ENCODE data around the gene ZNF3. TPM values are rescaled to one million over a fixed set of nuclear protein-coding genes. Genes with fewer than 3 reads are reported as not detected.
"Not testable (repeated sequence)": the region's sequence is repeated elsewhere in the genome, so short reads cannot be mapped to it uniquely, and the experiment has no call there.

Gene ZNF3
- total RNA-seq (10 to 100 TPM; 11.7 to 21.2 (median 15.2) TPM), polyA plus RNA-seq (10 to 100 TPM; 11.2 to 11.5 TPM)
- long read RNA-seq, donor 1, transcript ZNF3-202 (6 exons, 2,799 nt) = major isoform, 8 of 19 reads
- long read RNA-seq, donor 1, partial matches to known transcripts = 1 of 19 reads
- long read RNA-seq, donor 1, other reads (novel, unspliced or antisense) = 6 of 19 reads
- long read RNA-seq, donor 2, transcript ZNF3-207 (5 exons, 2,718 nt) = minor isoform, 14 of 101 reads
- long read RNA-seq, donor 2, transcript ZNF3-202 (6 exons, 2,799 nt) = major isoform, 45 of 101 reads
- long read RNA-seq, donor 2, transcript ZNF3-204 (4 exons, 595 nt) = minor isoform, 5 of 101 reads
- long read RNA-seq, donor 2, partial matches to known transcripts = 4 of 101 reads
- long read RNA-seq, donor 2, other reads (novel, unspliced or antisense) = 30 of 101 reads
- long read RNA-seq, donor 3, transcript ZNF3-202 (6 exons, 2,799 nt) = major isoform, 7 of 14 reads
- long read RNA-seq, donor 3, partial matches to known transcripts = 0 of 14 reads
- long read RNA-seq, donor 3, other reads (novel, unspliced or antisense) = 5 of 14 reads

- peak; percentile 98 to 99 (median 99) for DNase-seq
- 0 to 1% (median 1%) methylated on average over 35 to 55 of the region's 55 CpGs for WGBS, 4 donors
- intact Hi-C loops (cut with DNase I) = loop anchor here in 7 of 10 donors (1.0 to 10.0 kb wide), 11 partner anchors 19 to 167 kb away; partner anchors contain the start of genes TRIM4 (in 5 of the 7), AP4M1 (in 1 of the 7), AZGP1 (in 1 of the 7) and MCM7 (in 1 of the 7)
Observed at GRCh38 chr7:100081535-100082102, at the start of gene ZNF3. ZNF3 (minus strand) TSS chr7:100081723; CDS start chr7:100077357, 4,366 bp downstream.

DNA sequence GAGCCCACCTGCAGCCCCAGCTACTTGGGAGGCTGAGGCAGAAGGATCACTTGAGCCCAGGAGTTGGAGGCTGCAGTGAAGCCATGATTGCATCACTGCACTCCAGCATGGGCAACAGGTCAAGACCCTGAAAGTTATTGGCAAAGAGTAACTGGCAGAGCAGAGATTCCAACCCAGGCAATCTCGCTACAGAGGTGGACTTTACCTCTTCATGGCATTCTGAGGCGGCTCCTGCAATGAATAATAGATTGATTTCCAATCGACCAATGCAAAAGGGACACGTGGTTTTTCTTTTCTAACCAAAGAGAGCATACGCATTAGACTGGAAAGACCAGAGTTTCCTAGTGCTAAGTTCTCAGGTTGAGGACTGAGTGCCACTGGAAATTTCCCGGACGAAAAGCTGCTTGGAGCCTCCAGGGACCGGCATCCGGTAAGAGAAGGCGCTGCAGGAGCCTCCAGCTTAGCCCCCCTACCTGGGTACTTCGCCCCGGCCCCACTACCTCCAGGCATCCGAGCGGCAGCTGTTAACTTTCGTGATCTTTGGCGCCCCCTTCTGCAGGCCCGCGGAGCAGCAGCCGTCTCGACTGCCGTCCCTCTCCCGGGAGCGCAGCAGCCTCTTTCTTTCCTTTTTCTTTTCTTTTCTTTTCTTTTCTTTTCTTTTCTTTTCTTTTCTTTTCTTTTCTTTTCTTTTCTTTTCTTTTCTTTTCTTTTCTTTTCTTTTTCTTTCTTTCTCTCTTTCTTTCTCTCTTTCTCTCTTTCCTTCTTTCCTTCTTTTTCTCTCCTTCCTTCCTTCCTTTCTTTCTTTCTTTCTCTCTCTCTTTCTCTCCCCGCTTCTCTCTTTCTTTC, 49.3 kb upstream of the ZNF3 start:
- H3K4me3 ChIP-seq = peak overlapping the region in 3 of 12 donors; percentile 12 to 30 (median 18)
- no peaks in the 10 kb centered on the region for H3K9me3 ChIP-seq
- no peaks in the 10 kb centered on the region for H3K36me3 ChIP-seq
- WGBS, 4 donors = 12 to 15% (median 14%) methylated on average over 24 of the region's 24 CpGs
- TF ChIP-seq POLR2A (IDR thresholded peaks at IDR 0.05) (no peak), CTCF (IDR thresholded peaks at IDR 0.05) (peak; percentile 75 to 96 (median 86))
- intact Hi-C loops (cut with DNase I) = loop anchor here in 6 of 10 donors (5.0 to 10.0 kb wide), 6 partner anchors 81 to 224 kb away; partner anchors contain the start of genes PVRIG (in 5 of the 6) and PILRB (in 1 of the 6)
- no peak for ATAC-seq
- H3K4me1 ChIP-seq = peaks cover 0 to 25% (median 15%) of the 10 kb centered on the region in 12 donors
- H3K27me3 ChIP-seq = no peaks in the 10 kb centered on the region
- no peak overlapping the region for H3K27ac ChIP-seq
- DNase-seq = peak; percentile 71 to 92 (median 76)

More at GRCh38 chr7:100081535-100082102, at the start of gene ZNF3:
- H3K4me3 ChIP-seq = peak within 1 kb of the TSS; percentile 75 to 100 (median 88)
- peak within 1 kb of the TSS; percentile 77 to 95 (median 86) for H3K27ac ChIP-seq
- H3K27me3 ChIP-seq = no peaks in the 10 kb centered on the region
- ATAC-seq = peak; percentile 95 to 98 (median 96)
- peaks cover 0 to 48% (median 28%) of the 10 kb centered on the region in 12 donors for H3K4me1 ChIP-seq
- no peaks in the 10 kb centered on the region for H3K9me3 ChIP-seq
- H3K36me3 ChIP-seq = peaks cover 0 to 34% (median 24%) of the 10 kb centered on the region in 9 donors
- peak; percentile 91 to 99 (median 96) for TF ChIP-seq CTCF (IDR thresholded peaks at IDR 0.05)
- TF ChIP-seq POLR2A (IDR thresholded peaks at IDR 0.05) = peak; percentile 5 to 64

DNA sequence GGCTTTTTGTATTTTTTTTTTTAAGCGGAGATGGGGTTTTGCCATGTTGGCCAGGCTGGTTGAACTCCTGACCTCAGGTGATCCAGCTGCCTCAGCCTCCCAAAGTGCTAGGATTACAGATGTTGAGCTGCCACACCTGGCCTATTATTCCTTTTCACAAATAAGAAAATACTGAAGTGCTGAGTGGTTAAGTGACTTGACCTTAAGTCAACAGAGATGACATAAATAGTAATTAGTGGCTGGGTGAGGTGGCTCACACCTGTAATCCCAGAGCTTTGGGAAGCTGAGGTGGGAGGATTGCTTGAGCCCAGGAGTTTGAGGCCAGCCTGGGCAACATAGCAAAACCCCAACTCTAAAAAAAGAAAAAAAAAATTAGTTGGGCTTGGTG, 48.7 kb upstream of the ZNF3 start:
- intact Hi-C loops (cut with DNase I) = loop anchor here in 6 of 10 donors (5.0 to 10.0 kb wide), 6 partner anchors 82 to 225 kb away; partner anchors contain the start of genes PVRIG (in 5 of the 6) and PILRB (in 1 of the 6)

DNA sequence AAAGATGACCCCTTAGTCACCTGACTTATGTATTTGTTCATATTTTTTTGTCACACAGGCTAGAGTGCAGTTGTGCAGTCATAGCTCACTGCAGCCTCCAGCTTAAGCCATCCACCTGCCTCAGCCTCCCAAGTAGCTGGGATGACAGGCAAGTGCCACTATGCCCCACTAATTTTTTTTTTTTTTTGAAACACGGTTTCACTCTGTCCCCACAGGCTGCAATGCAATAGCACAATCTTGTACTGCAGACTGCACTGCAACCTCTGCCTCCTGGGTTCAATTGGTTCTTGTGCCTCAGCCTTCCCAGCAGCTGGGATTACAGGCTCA, 47.1 kb upstream of the ZNF3 start:
- no peak for TF ChIP-seq POLR2A (IDR thresholded peaks at IDR 0.05)
- TF ChIP-seq CTCF (IDR thresholded peaks at IDR 0.05) = no peak
- WGBS, 4 donors = 70 to 93% (median 82%) methylated on average over 1 of the region's 1 CpG
- Histone ChIP-seq H3K27ac (peak overlapping the region in 1 of 12 donors; percentile 98), H3K27me3 (no peaks in the 10 kb centered on the region), H3K9me3 (no peaks in the 10 kb centered on the region), H3K4me1 (peaks cover 0 to 41% (median 18%) of the 10 kb centered on the region in 12 donors), H3K4me3 (peak overlapping the region in 1 of 12 donors; percentile 99), H3K36me3 (no peaks in the 10 kb centered on the region)
- DNase-seq = peak in 1 of 5 donors; percentile 6
- ATAC-seq = no peak
- intact Hi-C loops (cut with DNase I) = loop anchor here in 8 of 10 donors (5.0 kb wide), 5 partner anchors 36 to 216 kb away; partner anchors contain the start of genes AZGP1 (in 1 of the 8) and COPS6 (in 1 of the 8)

More for the DNA sequence above, 48.7 kb upstream of the ZNF3 start:
- not testable (repeated sequence) for DNase-seq, ATAC-seq, H3K36me3 ChIP-seq, H3K27me3 ChIP-seq, H3K4me3 ChIP-seq, H3K9me3 ChIP-seq, H3K27ac ChIP-seq
- peaks cover 0 to 30% (median 18%) of the 10 kb centered on the region in 12 donors for H3K4me1 ChIP-seq
- 89 to 100% (median 95%) methylated on average over 1 of the region's 1 CpG for WGBS, 4 donors
